ENCODE results near the gene WWOX. TPM values are rescaled to one million over a fixed set of nuclear protein-coding genes. Genes with fewer than 3 reads are reported as not detected.

The WWOX gene
- polyA plus RNA-seq, 1 donor from 2014 or later = 25.6 TPM

DNA sequence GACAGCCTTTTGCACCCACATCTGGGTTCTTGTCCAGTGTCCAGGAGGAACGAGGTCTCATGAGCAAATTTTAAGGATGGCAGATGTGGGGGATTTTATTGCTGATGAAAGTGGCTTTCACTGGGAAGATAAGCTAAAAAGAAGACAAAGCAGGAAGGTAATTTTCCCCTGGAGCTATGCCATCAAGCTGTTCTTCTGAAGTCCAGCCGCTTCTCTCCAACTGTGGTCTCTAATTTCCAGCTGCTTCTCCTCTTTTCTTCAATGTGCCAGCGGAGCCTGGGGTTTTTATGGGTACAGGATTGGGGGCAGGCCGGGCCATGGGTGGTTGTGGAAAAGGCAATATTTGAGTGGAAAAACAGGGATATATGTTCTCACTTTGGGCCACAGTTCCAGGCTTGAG lies 430.8 kb downstream of the WWOX start:
- Histone ChIP-seq H3K36me3 (ENCODE audit: insufficient read depth, low read length) (no peaks in the 10 kb centered on the region), H3K4me3 (ENCODE audit: low read length) (no peak overlapping the region), H3K9me2 (ENCODE audit: insufficient read depth, low read length) (no peaks in the 10 kb centered on the region), H3K27me3 (ENCODE audit: insufficient read depth, low read depth, low read length) (no peaks in the 10 kb centered on the region), H3K9ac (ENCODE audit: low read length) (no peak overlapping the region), H3K4me2 (ENCODE audit: low read length) (no peak overlapping the region), H3K9me3 (ENCODE audit: low read length) (no peaks in the 10 kb centered on the region), H3K27ac (ENCODE audit: low read length) (no peak overlapping the region), H2AFZ (ENCODE audit: low read depth, low read length) (no peak overlapping the region), H3K79me2 (replicated peaks; ENCODE audit: insufficient read depth, low read length) (no peaks in the 10 kb centered on the region), H4K20me1 (ENCODE audit: insufficient read depth) (no peaks in the 10 kb centered on the region), H3F3A (ENCODE audit: insufficient read depth, low read length, poor library complexity, severe bottlenecking) (no peaks in the 10 kb centered on the region)
- TF ChIP-seq EZH2 (IDR thresholded peaks at IDR 0.05; ENCODE audit: borderline replicate concordance, insufficient read depth, low read length, poor library complexity, severe bottlenecking) (no peak), POLR2AphosphoS5 (IDR thresholded peaks at IDR 0.05) (no peak), MXI1 (conservative IDR thresholded peaks at IDR 0.05; ENCODE audit: poor library complexity, severe bottlenecking) (no peak), RAD21 (conservative IDR thresholded peaks at IDR 0.05) (no peak), EP300 (conservative IDR thresholded peaks at IDR 0.05; ENCODE audit: poor library complexity, severe bottlenecking) (no peak), TAF1 (IDR thresholded peaks at IDR 0.05; ENCODE audit: low read depth) (no peak), SMC3 (conservative IDR thresholded peaks at IDR 0.05; ENCODE audit: poor library complexity) (no peak)
- TF ChIP-seq, protein P1, sequence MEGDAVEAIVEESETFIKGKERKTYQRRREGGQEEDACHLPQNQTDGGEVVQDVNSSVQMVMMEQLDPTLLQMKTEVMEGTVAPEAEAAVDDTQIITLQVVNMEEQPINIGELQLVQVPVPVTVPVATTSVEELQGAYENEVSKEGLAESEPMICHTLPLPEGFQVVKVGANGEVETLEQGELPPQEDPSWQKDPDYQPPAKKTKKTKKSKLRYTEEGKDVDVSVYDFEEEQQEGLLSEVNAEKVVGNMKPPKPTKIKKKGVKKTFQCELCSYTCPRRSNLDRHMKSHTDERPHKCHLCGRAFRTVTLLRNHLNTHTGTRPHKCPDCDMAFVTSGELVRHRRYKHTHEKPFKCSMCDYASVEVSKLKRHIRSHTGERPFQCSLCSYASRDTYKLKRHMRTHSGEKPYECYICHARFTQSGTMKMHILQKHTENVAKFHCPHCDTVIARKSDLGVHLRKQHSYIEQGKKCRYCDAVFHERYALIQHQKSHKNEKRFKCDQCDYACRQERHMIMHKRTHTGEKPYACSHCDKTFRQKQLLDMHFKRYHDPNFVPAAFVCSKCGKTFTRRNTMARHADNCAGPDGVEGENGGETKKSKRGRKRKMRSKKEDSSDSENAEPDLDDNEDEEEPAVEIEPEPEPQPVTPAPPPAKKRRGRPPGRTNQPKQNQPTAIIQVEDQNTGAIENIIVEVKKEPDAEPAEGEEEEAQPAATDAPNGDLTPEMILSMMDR (IDR thresholded peaks at IDR 0.05; ENCODE audit: poor library complexity, severe bottlenecking) = no peak
- TF ChIP-seq, protein P2, sequence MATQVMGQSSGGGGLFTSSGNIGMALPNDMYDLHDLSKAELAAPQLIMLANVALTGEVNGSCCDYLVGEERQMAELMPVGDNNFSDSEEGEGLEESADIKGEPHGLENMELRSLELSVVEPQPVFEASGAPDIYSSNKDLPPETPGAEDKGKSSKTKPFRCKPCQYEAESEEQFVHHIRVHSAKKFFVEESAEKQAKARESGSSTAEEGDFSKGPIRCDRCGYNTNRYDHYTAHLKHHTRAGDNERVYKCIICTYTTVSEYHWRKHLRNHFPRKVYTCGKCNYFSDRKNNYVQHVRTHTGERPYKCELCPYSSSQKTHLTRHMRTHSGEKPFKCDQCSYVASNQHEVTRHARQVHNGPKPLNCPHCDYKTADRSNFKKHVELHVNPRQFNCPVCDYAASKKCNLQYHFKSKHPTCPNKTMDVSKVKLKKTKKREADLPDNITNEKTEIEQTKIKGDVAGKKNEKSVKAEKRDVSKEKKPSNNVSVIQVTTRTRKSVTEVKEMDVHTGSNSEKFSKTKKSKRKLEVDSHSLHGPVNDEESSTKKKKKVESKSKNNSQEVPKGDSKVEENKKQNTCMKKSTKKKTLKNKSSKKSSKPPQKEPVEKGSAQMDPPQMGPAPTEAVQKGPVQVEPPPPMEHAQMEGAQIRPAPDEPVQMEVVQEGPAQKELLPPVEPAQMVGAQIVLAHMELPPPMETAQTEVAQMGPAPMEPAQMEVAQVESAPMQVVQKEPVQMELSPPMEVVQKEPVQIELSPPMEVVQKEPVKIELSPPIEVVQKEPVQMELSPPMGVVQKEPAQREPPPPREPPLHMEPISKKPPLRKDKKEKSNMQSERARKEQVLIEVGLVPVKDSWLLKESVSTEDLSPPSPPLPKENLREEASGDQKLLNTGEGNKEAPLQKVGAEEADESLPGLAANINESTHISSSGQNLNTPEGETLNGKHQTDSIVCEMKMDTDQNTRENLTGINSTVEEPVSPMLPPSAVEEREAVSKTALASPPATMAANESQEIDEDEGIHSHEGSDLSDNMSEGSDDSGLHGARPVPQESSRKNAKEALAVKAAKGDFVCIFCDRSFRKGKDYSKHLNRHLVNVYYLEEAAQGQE (IDR thresholded peaks at IDR 0.05; ENCODE audit: borderline replicate concordance) = no peak

DNA sequence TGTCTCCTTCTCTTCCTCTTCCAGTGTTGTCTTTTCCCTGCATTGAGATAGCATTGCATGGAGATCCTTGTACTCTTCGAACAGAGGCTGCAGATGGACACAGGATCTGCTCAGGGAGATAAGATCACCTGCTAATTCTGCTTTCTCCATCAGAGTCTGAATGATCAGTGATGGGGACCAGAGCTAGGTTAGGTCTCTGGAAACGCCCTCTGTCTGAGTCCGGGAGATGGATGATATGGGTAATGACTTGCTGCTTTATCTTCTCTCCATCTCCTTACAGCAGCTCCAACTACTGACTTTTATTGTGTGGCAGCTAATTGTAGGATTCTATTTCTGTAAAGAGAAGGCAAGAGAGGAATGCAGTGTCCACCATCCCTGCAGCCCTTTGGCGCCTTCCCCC lies 435.6 kb downstream of the WWOX start:
- Histone ChIP-seq H3K9me2 (ENCODE audit: insufficient read depth, low read length) (no peaks in the 10 kb centered on the region), H3F3A (ENCODE audit: insufficient read depth, low read length, poor library complexity, severe bottlenecking) (no peaks in the 10 kb centered on the region), H3K79me2 (replicated peaks; ENCODE audit: insufficient read depth, low read length) (no peaks in the 10 kb centered on the region), H3K4me2 (ENCODE audit: low read length) (no peak overlapping the region), H4K20me1 (ENCODE audit: insufficient read depth) (no peaks in the 10 kb centered on the region), H2AFZ (ENCODE audit: low read depth, low read length) (no peak overlapping the region), H3K9ac (ENCODE audit: low read length) (no peak overlapping the region), H3K9me3 (ENCODE audit: low read length) (peaks cover 3% of the 10 kb centered on the region), H3K27ac (ENCODE audit: low read length) (no peak overlapping the region), H3K36me3 (ENCODE audit: insufficient read depth, low read length) (no peaks in the 10 kb centered on the region), H3K4me3 (ENCODE audit: low read length) (no peak overlapping the region), H3K27me3 (ENCODE audit: insufficient read depth, low read depth, low read length) (no peaks in the 10 kb centered on the region)
- TF ChIP-seq, protein P2 (IDR thresholded peaks at IDR 0.05; ENCODE audit: borderline replicate concordance) = no peak
- TF ChIP-seq, protein P1 (IDR thresholded peaks at IDR 0.05; ENCODE audit: poor library complexity, severe bottlenecking) = no peak
- no peak for TF ChIP-seq EZH2 (IDR thresholded peaks at IDR 0.05; ENCODE audit: borderline replicate concordance, insufficient read depth, low read length, poor library complexity, severe bottlenecking)
- no peak for TF ChIP-seq MXI1 (conservative IDR thresholded peaks at IDR 0.05; ENCODE audit: poor library complexity, severe bottlenecking)
- no peak for TF ChIP-seq RAD21 (conservative IDR thresholded peaks at IDR 0.05)

Data from neural cell (in vitro differentiated cells).